HCEC 1CT (cell line): ENCODE results near the gene DCHS1.

ENCODE experiments used
- DNase-seq: peaks from one replicate; pipeline ENCODE4 v3.0.0-alpha.2; 2017

The DCHS1 gene

GRCh38 chr11:6627762-6628241 is 27.8 kb downstream of the DCHS1 start:
- no peak for DNase-seq

GRCh38 chr11:6626971-6627761 is 28.4 kb downstream of the DCHS1 start:
- no peak for DNase-seq

GRCh38 chr11:6625832-6626420 is 29.7 kb downstream of the DCHS1 start:
- no peak for DNase-seq

- no peak for DNase-seq
Observed at GRCh38 chr11:6625156-6625831, 30.3 kb downstream of the DCHS1 start.

- no peak for DNase-seq
Observed at GRCh38 chr11:6623391-6624363, 31.9 kb downstream of the DCHS1 start.

- no peak for DNase-seq
Observed at GRCh38 chr11:6622261-6623171, 33.1 kb downstream of the DCHS1 start.

- DNase-seq = no peak
Observed at GRCh38 chr11:6621711-6622211, 33.8 kb downstream of the DCHS1 start.

GRCh38 chr11:6620636-6621035 is 35.0 kb downstream of the DCHS1 start:
- DNase-seq = no peak

GRCh38 chr11:6619004-6619745 is 36.4 kb downstream of the DCHS1 start, which contains the start of gene TPP1:
Gene TPP1 (minus strand): TSS chr11:6619422. CDS start chr11:6619400, 22 bp downstream.
- DNase-seq = peak; percentile 97

- peak; percentile 93 for DNase-seq
Observed at GRCh38 chr11:6618117-6619003, 37.2 kb downstream of the DCHS1 start.

- DNase-seq = peak; percentile 84
Observed at GRCh38 chr11:6617315-6617781, 38.3 kb downstream of the DCHS1 start.

- peak; percentile 39 for DNase-seq
Observed at GRCh38 chr11:6616596-6617250, 38.9 kb downstream of the DCHS1 start.

- DNase-seq = peak; percentile 76
Observed at GRCh38 chr11:6615882-6616585, 39.6 kb downstream of the DCHS1 start.

GRCh38 chr11:6615046-6615445 is 40.6 kb downstream of the DCHS1 start:
- DNase-seq = no peak

GRCh38 chr11:6614446-6614845 is 41.2 kb downstream of the DCHS1 start:
- DNase-seq = no peak

GRCh38 chr11:6613496-6613895 is 42.1 kb downstream of the DCHS1 start:
- DNase-seq = no peak

- DNase-seq = peak; percentile 97
Observed at GRCh38 chr11:6612213-6613041, 43.2 kb downstream of the DCHS1 start, which contains the start of gene TAF10. Gene TAF10 (minus strand): TSS chr11:6612216. CDS start chr11:6612189, 27 bp downstream.
